H1 (cell line): ENCODE data around the gene POLDIP2. TPM values are rescaled to one million over a fixed set of nuclear protein-coding genes. Genes with fewer than 3 reads are reported as not detected.

ENCODE experiments used
- BCL11A ChIP-seq, 2 experiments: IDR thresholded peaks; one replicate each; pipeline ENCODE4 v1.6.1; 2011; ENCODE audit warnings: low read depth in 2 of 2, low read length in 2 of 2, mild to moderate bottlenecking in 2 of 2
- CTCF ChIP-seq, 3 experiments: IDR thresholded peaks; 1 replicate in 2 of 3; 2 replicates in 1 of 3; pipeline versions ENCODE4 v1.5.1 to v1.6.1; 2011; ENCODE audit warnings: low read length in 3 of 3, mild to moderate bottlenecking in 3 of 3, inconsistent platforms in 2 of 3, low read depth in 1 of 3, moderate library complexity in 1 of 3; ENCODE audit not compliant: insufficient read depth in 1 of 3; ENCODE audit errors: control extremely low read depth in 1 of 3
- EGR1 ChIP-seq: IDR thresholded peaks from 2 replicates; pipeline ENCODE4 v1.6.1; 2011; ENCODE audit warnings: low read depth, low read length, borderline replicate concordance
- EP300 ChIP-seq, 2 experiments: IDR thresholded peaks; 1 replicate in 1 of 2; 2 replicates in 1 of 2; pipeline ENCODE4 v1.6.1; 2011 to 2012; ENCODE audit warnings: low read depth in 2 of 2, low read length in 2 of 2, mild to moderate bottlenecking in 2 of 2, borderline replicate concordance in 1 of 2, inconsistent platforms in 1 of 2, moderate library complexity in 1 of 2
- EZH2 ChIP-seq: fragments of 200-600 bp; sonication (generic); IDR thresholded peaks from 2 replicates; pipeline ENCODE4 v1.7.1; 2012; ENCODE audit warnings: low read depth, mild to moderate bottlenecking, moderate library complexity, low read length, inconsistent platforms; ENCODE audit not compliant: severe bottlenecking
- FOSL1 ChIP-seq: IDR thresholded peaks from 2 replicates; pipeline ENCODE4 v1.6.1; 2011; ENCODE audit warnings: mild to moderate bottlenecking, low read depth, low read length, moderate library complexity; ENCODE audit not compliant: insufficient read depth
- GABPA ChIP-seq: IDR thresholded peaks from 2 replicates; pipeline ENCODE4 v1.6.1; 2011; ENCODE audit warnings: mild to moderate bottlenecking, low read length, moderate library complexity, borderline replicate concordance; ENCODE audit not compliant: insufficient read depth
- KDM4A ChIP-seq: IDR thresholded peaks from one replicate; pipeline ENCODE4 v1.7.1; 2012; ENCODE audit warnings: low read depth, mild to moderate bottlenecking, moderate library complexity, low read length, inconsistent platforms; ENCODE audit not compliant: severe bottlenecking
- MAX ChIP-seq: IDR thresholded peaks from 2 replicates; pipeline ENCODE4 v1.6.1; 2012; ENCODE audit warnings: inconsistent platforms
- POLR2A ChIP-seq, 2 experiments: IDR thresholded peaks; 1 replicate in 1 of 2; 2 replicates in 1 of 2; pipeline ENCODE4 v1.6.1; 2011; ENCODE audit warnings: low read depth in 2 of 2, low read length in 2 of 2, mild to moderate bottlenecking in 2 of 2; ENCODE audit errors: control extremely low read depth in 1 of 2
- POU5F1 ChIP-seq: IDR thresholded peaks from 2 replicates; pipeline ENCODE4 v1.6.1; 2011; ENCODE audit warnings: low read depth, mild to moderate bottlenecking, low read length, moderate library complexity
- RBBP5 ChIP-seq: IDR thresholded peaks from 2 replicates; pipeline ENCODE4 v1.7.1; 2012; ENCODE audit warnings: low read depth, mild to moderate bottlenecking, inconsistent platforms, low read length, moderate library complexity, borderline replicate concordance
- RNF2 ChIP-seq: fragments of 200-900, 300-1000 bp; sonication (generic); IDR thresholded peaks from 2 replicates; pipeline ENCODE4 v1.7.1; 2016; ENCODE audit warnings: borderline replicate concordance, low read depth, mild to moderate bottlenecking, antibody characterized with exemption, low read length; ENCODE audit not compliant: poor library complexity, severe bottlenecking; ENCODE audit errors: missing control alignments
- RXRA ChIP-seq: IDR thresholded peaks from 2 replicates; pipeline ENCODE4 v1.6.1; 2011; ENCODE audit warnings: low read depth, mild to moderate bottlenecking, low read length, moderate library complexity; ENCODE audit not compliant: insufficient read depth
- SIN3A ChIP-seq, 2 experiments: IDR thresholded peaks in 1 of 2; conservative IDR thresholded peaks in 1 of 2; 2 replicates each; pipeline ENCODE4 v1.6.1; 2011 to 2012; ENCODE audit warnings: low read length in 2 of 2, improper control_type of control experiment in 1 of 2, low read depth in 1 of 2, mild to moderate bottlenecking in 1 of 2
- SIRT6 ChIP-seq: IDR thresholded peaks from one replicate; pipeline ENCODE4 v1.7.1; 2012; ENCODE audit warnings: low read length, inconsistent platforms
- SP1 ChIP-seq: IDR thresholded peaks from 2 replicates; pipeline ENCODE4 v1.6.1; 2011; ENCODE audit warnings: low read depth, low read length
- SP2 ChIP-seq: IDR thresholded peaks from 2 replicates; pipeline ENCODE4 v1.6.1; 2012; ENCODE audit warnings: mild to moderate bottlenecking, low read length, inconsistent platforms
- SP4 ChIP-seq: IDR thresholded peaks from 2 replicates; pipeline ENCODE4 v1.6.1; 2012; ENCODE audit warnings: low read length, inconsistent platforms
- SUZ12 ChIP-seq: fragments of 200-600 bp; sonication (generic); IDR thresholded peaks from 2 replicates; pipeline ENCODE4 v1.6.1; 2012; ENCODE audit warnings: mild to moderate bottlenecking, inconsistent platforms, low read length, moderate library complexity, mixed read lengths
- TAF7 ChIP-seq: optimal IDR thresholded peaks from 2 replicates; pipeline ENCODE3; 2011; ENCODE audit warnings: low read depth, mild to moderate bottlenecking, inconsistent platforms, low read length, moderate library complexity, borderline replicate concordance
- TCF12 ChIP-seq: IDR thresholded peaks from 2 replicates; pipeline ENCODE4 v1.6.1; 2011; ENCODE audit warnings: low read depth, mild to moderate bottlenecking, low read length
- TEAD4 ChIP-seq: IDR thresholded peaks from 2 replicates; pipeline ENCODE4 v1.6.1; 2012; ENCODE audit warnings: low read depth, low read length, inconsistent platforms, mixed read lengths
- polyA plus RNA-seq, 7 experiments: library from polyadenylated mRNA; depleted of rRNA in 3 of 7; stranded (reverse) in 5 of 7; unstranded in 2 of 7; fragments of >200 nt in 5 of 7; fragments of 200-250 nt in 2 of 7; gene quantifications; 1 replicate in 5 of 7; 2 replicates in 1 of 7; 4 replicates in 1 of 7; pipeline versions ENCODE4 v1.2.1 to v1.2.3, GENCODE V29; 2011 to 2013; ENCODE audit warnings: missing spikeins in 2 of 7, mixed read lengths in 2 of 7
- total RNA-seq: library from RNA; stranded (reverse); fragmentation: NEBNext Ultra II Directional; extraction: Animal tissue kit (Norgen Biotek cat#: 25700); gene quantifications from 2 replicates; pipeline ENCODE4 v1.2.1, GENCODE V29; 2021

POLDIP2 gene
- total and polyA plus RNA-seq, 2 of the 8 experiments (the other 6 are each of a cell fraction or from before 2014, with no cell fraction given) = 74.0 to 76.1 TPM

- TF ChIP-seq EZH2 (no peak), EGR1 (peak; percentile 43; the same call in 1 of the 2 replicates), MAX (peak; percentile 67), TCF12 (peak; percentile 90), POLR2A (IDR thresholded peaks at IDR 0.05; ENCODE audit: control extremely low read depth in 1 of 2, low read depth in 2 of 2, low read length in 2 of 2) (no peak), BCL11A (IDR thresholded peaks at IDR 0.05; ENCODE audit: low read depth in 2 of 2, low read length in 2 of 2) (peak; percentile 12 to 68), RXRA (no peak), TAF7 (no peak), POU5F1 (no peak), GABPA (no peak), RBBP5 (no peak), EP300 (IDR thresholded peaks at IDR 0.05; ENCODE audit: borderline replicate concordance in 1 of 2, low read depth in 2 of 2, low read length in 2 of 2) (peak in 1 of 2 experiments; percentile 87; a peak in 1 of 3 replicates), RNF2 (no peak), FOSL1 (no peak), KDM4A (no peak), SUZ12 (no peak), TEAD4 (no peak), SP4 (no peak), SP2 (no peak), SIN3A (conservative IDR thresholded peaks at IDR 0.05 in 1 of 2, IDR thresholded peaks at IDR 0.05 in 1 of 2; ENCODE audit: low read depth in 1 of 2, low read length in 2 of 2) (peak; percentile 64 to 78; a peak in 3 of 4 replicates), CTCF (IDR thresholded peaks at IDR 0.05; ENCODE audit: control extremely low read depth in 1 of 3, insufficient read depth in 1 of 3, low read depth in 1 of 3, low read length in 3 of 3) (no peak), SIRT6 (no peak), SP1 (peak; percentile 56; the same call in 1 of the 2 replicates)
Observed at GRCh38 chr17:28402224-28402630, 44.9 kb upstream of the POLDIP2 start (continued).
